Heart right ventricle (tissue), 16 donors: ENCODE results near the gene PGRMC1. TPM values are rescaled to one million over a fixed set of nuclear protein-coding genes. Genes with fewer than 3 reads are reported as not detected.
"Not testable (repeated sequence)": the region's sequence is repeated elsewhere in the genome, so short reads cannot be mapped to it uniquely, and the experiment has no call there.

Experiments
- ATAC-seq, 8 donors: fragments of 200-7000 bp; cut with Tn5 transposase; one replicate each; pipeline ENCODE4 v1.9.1; 2020; ENCODE audit warnings: mild to moderate bottlenecking in 8 of 8, moderate library complexity in 8 of 8, moderate number of reproducible peaks in 1 of 8
- DNase-seq, 2 donors: peaks; one replicate each; pipeline ENCODE4 v3.0.0-alpha.2; 2020
- H3K27ac ChIP-seq, 10 donors: fragments of 200-600 bp; sonication (generic) in 2 of 10; one replicate each; pipeline versions ENCODE4 v1.5.0 to v1.8.0; 2020 to 2022; ENCODE audit warnings: mild to moderate bottlenecking in 3 of 10
- H3K27me3 ChIP-seq, 7 donors: fragments of 200-600 bp; one replicate each; pipeline ENCODE4 v1.8.0; 2021 to 2022; ENCODE audit warnings: mild to moderate bottlenecking in 2 of 7
- H3K36me3 ChIP-seq, 9 donors: fragments of 200-600 bp; sonication (generic) in 1 of 9; one replicate each; pipeline versions ENCODE4 v1.5.0 to v1.8.0; 2020 to 2022; ENCODE audit warnings: mild to moderate bottlenecking in 2 of 9
- H3K4me1 ChIP-seq, 9 donors: fragments of 200-600 bp; sonication (generic) in 1 of 9; one replicate each; pipeline versions ENCODE4 v1.5.0 to v1.8.0; 2020 to 2022; ENCODE audit warnings: mild to moderate bottlenecking in 4 of 9
- H3K4me3 ChIP-seq, 10 donors: fragments of 200-600 bp; sonication (generic) in 2 of 10; one replicate each; pipeline versions ENCODE4 v1.5.0 to v1.8.0; 2020 to 2022; ENCODE audit warnings: mild to moderate bottlenecking in 7 of 10, moderate library complexity in 2 of 10
- H3K9me3 ChIP-seq, 11 donors: fragments of 200-600 bp in 10 of 11; sonication (generic) in 2 of 11; one replicate each; pipeline versions ENCODE4 v1.5.0 to v1.8.0; 2013 to 2022; ENCODE audit warnings: mild to moderate bottlenecking in 2 of 11, control low read depth in 1 of 11, moderate library complexity in 1 of 11
- CTCF ChIP-seq, 9 donors: fragments of 200-600 bp; sonication (generic) in 2 of 9; IDR thresholded peaks; one replicate each; pipeline versions ENCODE4 v1.5.0 to v1.8.0; 2021 to 2022; ENCODE audit warnings: antibody characterized with exemption in 9 of 9, mild to moderate bottlenecking in 5 of 9, moderate library complexity in 1 of 9
- WGBS, 2 donors: extraction: QIAGEN DNeasy Blood & Tissue Kit; methylation state at CpG; one replicate each; pipeline ENCODE4 v1.1.7; 2013; ENCODE audit warnings: inconsistent platforms in 1 of 2; 5-methylcytosine and 5-hydroxymethylcytosine counted together
- intact Hi-C, 10 donors: fragments of 100-400 bp; cut with DNase I; formaldehyde crosslinking; loops; one replicate each; pipeline versions ENCODE4 v1.11.1 to v1.14.2; 2022
- polyA plus RNA-seq, 2 donors: library from polyadenylated mRNA; stranded (reverse); fragments of 200-250 nt; gene quantifications; one replicate each; pipeline ENCODE4 v1.2.3, GENCODE V29; 2013
- total RNA-seq, 10 donors: library from RNA; stranded (reverse); fragmentation: NEBNext Ultra II Directional in 3 of 10; extraction: Animal tissue kit (Norgen Biotek cat#: 25700) in 3 of 10; gene quantifications; one replicate each; pipeline versions ENCODE4 v1.2.1 to v1.2.4, GENCODE V29; 2021 to 2023
- donor health status: Arrhythmogenic right ventricular cardiomyopathy.
- donor health status: ischemic (EF 13 %, LVEDD 7.1; RV severe dilation, severe dysfunction).
- donor health status: healthy with polysubstance abuse.
- donor health status: DM: no; HTN: yes; CAD: no.
- donor health status: DM: no; HTN: no; CAD: no.
- donor health status: ischemic (EF 25% LVEDD 6.9; RV normal size, moderate dysfunction).
- donor health status: ischemic (EF 25% LVEDD 5.7; RV mildly dilated, moderate dysfunction).
- donor health status: healthy.
- donor health status: DM: yes; HTN: yes; CAD: no.
- donor health status: Ischemic cardiomyopathy.
- donor health status: ischemic (EF 35%, LVEDD 5.7; RV mildly dilated, moderate dysfunction).
- donor health status: nonischemic (EF 11% LVEDD 7.7; RV severe dilation, severe dysfunction).
- donor health status: DM: yes; HTN: yes; CAD: no.
- donor health status: PGD.
- donor health status: ischemic (EF 29% LVEDD 5.4; RV normal size, mild dysfunction).
- donor health status: nonischemic (EF 23%, LVEDD 6.1; RV moderate dilation, normal function).

The PGRMC1 gene
- total and polyA plus RNA-seq, 12 donors = 11.5 to 33.1 (median 15.4) TPM

- H3K27me3 ChIP-seq = peaks cover 0 to 32% (median 0%) of the 10 kb centered on the region in 7 donors
- no peak overlapping the region for H3K27ac ChIP-seq
- no peaks in the 10 kb centered on the region for H3K9me3 ChIP-seq
- H3K36me3 ChIP-seq = no peaks in the 10 kb centered on the region
- H3K4me3 ChIP-seq = no peak overlapping the region
- ATAC-seq (no peak), DNase-seq (no peak)
- intact Hi-C loops = no loop called here
- H3K4me1 ChIP-seq = no peaks in the 10 kb centered on the region
- TF ChIP-seq CTCF (IDR thresholded peaks at IDR 0.05) = no peak
These were observed 54.4 kb downstream of the PGRMC1 start for GRCh38 chrX:119290476-119290875.

GRCh38 chrX:119291246-119291645 lies 55.2 kb downstream of the PGRMC1 start:
- H3K4me3 ChIP-seq, H3K27ac ChIP-seq, H3K36me3 ChIP-seq, H3K9me3 ChIP-seq, ATAC-seq, H3K4me1 ChIP-seq, DNase-seq, intact Hi-C loops: not testable (repeated sequence)
- WGBS, 2 donors = 50 to 65% methylated on average over 1 to 2 of the region's 2 CpGs
- peaks cover 0 to 26% (median 0%) of the 10 kb centered on the region in 7 donors for H3K27me3 ChIP-seq

- no peaks in the 10 kb centered on the region for H3K9me3 ChIP-seq
- intact Hi-C loops = no loop called here
- H3K27me3 ChIP-seq = peaks cover 0 to 19% (median 0%) of the 10 kb centered on the region in 7 donors
- ATAC-seq (no peak), DNase-seq (no peak)
- no peak for TF ChIP-seq CTCF (IDR thresholded peaks at IDR 0.05)
- no peak overlapping the region for H3K4me3 ChIP-seq
- no peaks in the 10 kb centered on the region for H3K4me1 ChIP-seq
- H3K27ac ChIP-seq = no peak overlapping the region
- H3K36me3 ChIP-seq = no peaks in the 10 kb centered on the region
These were observed 56.4 kb downstream of the PGRMC1 start for GRCh38 chrX:119292445-119292844.

Other genes starting within 250 kb of the PGRMC1 start
- not detected for gene CT47C1, start 163.3 kb upstream of the PGRMC1 start, total RNA-seq
- not detected for gene CT47C1, start 163.3 kb upstream of the PGRMC1 start, polyA plus RNA-seq
- under 1 TPM in 5 of 10 donors, not detected in 5; 0.04 to 0.17 (median 0.09) TPM for gene KIAA1210, start 108.5 kb upstream of the PGRMC1 start, total RNA-seq
- not detected for gene KIAA1210, start 108.5 kb upstream of the PGRMC1 start, polyA plus RNA-seq
- gene SLC25A43, start 163.1 kb downstream of the PGRMC1 start, total RNA-seq = 1 to 10 TPM in 8 of 10 donors, under 1 TPM in 2; 0.63 to 5.9 (median 2.5) TPM
- 1 to 10 TPM; 3.0 to 3.4 TPM for gene SLC25A43, start 163.1 kb downstream of the PGRMC1 start, polyA plus RNA-seq
- gene SLC25A5, start 232.2 kb downstream of the PGRMC1 start, total RNA-seq = 100 to 1,000 TPM; 133 to 287 (median 184) TPM
- gene SLC25A5, start 232.2 kb downstream of the PGRMC1 start, polyA plus RNA-seq = 100 to 1,000 TPM in 1 of 2 donors, 10 to 100 TPM in 1; 43.3 to 482 TPM